ENCODE data around the gene ZNF365. TPM values are rescaled to one million over a fixed set of nuclear protein-coding genes. Genes with fewer than 3 reads are reported as not detected.
"Not testable (repeated sequence)": the region's sequence is repeated elsewhere in the genome, so short reads cannot be mapped to it uniquely, and the experiment has no call there.

ZNF365 gene
- total RNA-seq: 1.2 TPM
- long read RNA-seq: 0 reads

- intact Hi-C loops (cut with DNase I): no loop called here
- no peak for DNase-seq (ENCODE audit: low spot score)
These were observed at the start of gene ZNF365 for GRCh38 chr10:62373995-62374861. Gene ZNF365, plus strand, starts transcription at chr10:62374369. Its CDS starts 1,825 bp downstream, at chr10:62376194.

- no peak for DNase-seq (ENCODE audit: low spot score)
- intact Hi-C loops (cut with DNase I): no loop called here
These were observed 48.0 kb upstream of the ZNF365 start for GRCh38 chr10:62326176-62326575.

- intact Hi-C loops (cut with DNase I): no loop called here
- DNase-seq (ENCODE audit: low spot score): no peak
These were observed 46.3 kb upstream of the ZNF365 start for GRCh38 chr10:62327885-62328284.

- intact Hi-C loops (cut with DNase I): no loop called here
- DNase-seq (ENCODE audit: low spot score): no peak
These were observed 44.0 kb upstream of the ZNF365 start for GRCh38 chr10:62330213-62330612.

DNA sequence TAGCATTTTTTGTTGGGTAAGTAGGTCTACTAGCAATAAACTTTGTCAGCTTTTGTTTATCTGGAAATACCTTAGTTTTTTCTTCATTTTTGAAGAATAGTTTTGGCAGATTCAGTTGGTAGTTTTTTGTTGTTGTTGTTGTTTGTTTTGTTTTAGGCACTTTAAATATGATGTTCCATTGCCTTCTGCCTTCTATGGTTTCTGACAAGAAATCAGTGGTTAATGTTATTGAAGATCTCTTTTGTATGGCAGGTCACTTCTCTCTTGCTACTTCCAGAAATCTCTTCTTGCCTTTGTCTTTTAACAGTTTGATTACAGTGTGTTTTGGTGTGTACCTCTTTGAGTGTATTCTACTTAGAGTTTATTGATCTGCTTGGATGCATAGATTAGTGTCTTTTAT lies 41.8 kb upstream of the ZNF365 start:
- no peak for DNase-seq (ENCODE audit: low spot score)
- intact Hi-C loops (cut with DNase I): no loop called here

DNA sequence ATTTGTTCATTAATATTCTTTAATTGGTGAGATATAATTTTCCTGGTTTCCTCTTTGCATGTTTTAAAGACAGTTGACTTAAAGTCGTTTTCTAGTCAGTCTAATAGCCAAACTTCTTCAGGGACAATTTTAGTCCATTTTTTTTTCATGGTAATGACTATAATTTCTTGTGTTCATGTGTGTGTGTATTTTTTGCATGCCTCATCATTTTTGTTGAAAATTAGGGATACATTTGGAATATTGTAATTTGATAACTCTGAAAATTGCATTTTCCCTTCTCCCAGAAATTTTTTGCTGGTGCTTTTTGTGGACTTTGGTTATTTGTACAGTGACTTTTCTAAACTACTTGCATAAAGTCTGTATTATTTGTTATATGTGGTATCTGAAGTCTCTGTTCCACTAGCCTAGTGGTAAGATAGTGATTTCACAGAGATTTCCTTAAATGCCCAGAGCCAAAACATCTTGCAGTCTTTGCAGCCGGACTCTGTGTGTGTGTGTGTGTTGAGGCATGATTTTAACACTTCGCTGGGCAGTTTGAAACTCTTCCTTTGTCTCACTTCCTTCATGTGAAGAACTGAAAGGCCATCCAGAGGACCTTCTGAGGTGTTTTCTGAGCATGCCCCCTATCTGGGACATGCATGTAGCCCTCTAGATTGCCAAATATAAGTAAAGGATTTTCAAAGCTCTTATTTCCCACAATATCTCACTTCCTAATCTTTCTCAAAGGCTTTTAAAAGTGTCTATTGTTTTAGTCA lies 40.9 kb upstream of the ZNF365 start:
- no peak for DNase-seq (ENCODE audit: low spot score)
- intact Hi-C loops (cut with DNase I): no loop called here

DNA sequence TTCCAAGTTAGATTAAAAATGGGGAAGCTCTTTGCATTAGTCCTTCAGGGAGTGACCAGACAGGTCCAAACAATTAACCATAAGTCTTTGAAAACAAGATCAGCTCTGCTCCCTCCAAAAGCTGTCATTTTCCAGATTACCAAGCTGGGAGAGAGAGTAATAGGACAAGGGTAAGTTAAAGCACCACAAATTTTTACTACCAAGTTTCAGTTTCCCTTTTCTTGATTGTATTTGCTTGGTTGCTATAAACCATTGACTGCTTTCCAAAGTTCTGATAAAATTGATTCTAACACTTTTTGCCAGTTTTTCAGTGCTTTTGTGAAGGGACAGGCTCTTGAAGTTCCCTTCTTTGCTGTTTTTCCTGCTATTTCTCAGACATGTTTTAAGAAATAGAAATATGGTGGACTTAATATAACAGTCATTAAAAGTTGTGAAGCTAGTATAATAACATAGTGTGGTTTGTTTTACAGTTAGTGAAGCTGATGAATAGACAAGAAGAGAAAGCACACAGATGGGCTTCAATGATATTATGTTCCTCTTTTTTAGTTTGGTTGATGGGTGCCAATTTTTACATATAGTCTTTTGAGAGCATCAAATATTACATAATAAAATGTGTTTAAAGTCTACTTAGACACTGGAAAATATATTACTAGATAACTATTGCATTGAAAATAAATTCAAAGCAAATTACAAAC lies 40.0 kb upstream of the ZNF365 start:
- intact Hi-C loops (cut with DNase I): no loop called here
- DNase-seq (ENCODE audit: low spot score): no peak

DNA sequence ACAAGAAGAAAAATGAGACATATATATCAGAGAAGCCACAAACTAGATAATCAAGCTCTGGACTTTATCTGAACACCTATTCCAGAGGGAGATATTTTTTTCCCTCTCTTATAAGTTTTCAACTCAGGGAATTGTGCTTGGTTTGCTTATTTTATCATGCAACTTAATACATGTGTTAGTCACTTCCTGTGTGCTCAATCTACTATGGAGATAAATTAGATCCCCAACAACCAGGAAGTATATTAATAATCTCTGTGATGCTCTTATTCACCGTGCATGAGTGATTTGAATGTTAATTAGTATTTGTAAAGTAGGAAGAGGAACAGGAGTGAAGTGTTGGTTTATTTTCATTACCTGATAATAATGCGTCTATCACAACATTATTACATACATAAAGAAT lies 38.8 kb upstream of the ZNF365 start:
- no peak for DNase-seq (ENCODE audit: low spot score)
- intact Hi-C loops (cut with DNase I): no loop called here

GRCh38 chr10:62336404-62336803 lies 37.8 kb upstream of the ZNF365 start:
- intact Hi-C loops (cut with DNase I): no loop called here
- DNase-seq (ENCODE audit: low spot score): no peak

- intact Hi-C loops (cut with DNase I): no loop called here
- DNase-seq (ENCODE audit: low spot score): no peak
These were observed 32.8 kb upstream of the ZNF365 start for GRCh38 chr10:62341419-62341818.

GRCh38 chr10:62343000-62343399 lies 31.2 kb upstream of the ZNF365 start:
- DNase-seq (ENCODE audit: low spot score): no peak
- intact Hi-C loops (cut with DNase I): no loop called here

GRCh38 chr10:62348029-62348428 lies 26.1 kb upstream of the ZNF365 start:
- intact Hi-C loops (cut with DNase I): no loop called here
- DNase-seq (ENCODE audit: low spot score): no peak

DNA sequence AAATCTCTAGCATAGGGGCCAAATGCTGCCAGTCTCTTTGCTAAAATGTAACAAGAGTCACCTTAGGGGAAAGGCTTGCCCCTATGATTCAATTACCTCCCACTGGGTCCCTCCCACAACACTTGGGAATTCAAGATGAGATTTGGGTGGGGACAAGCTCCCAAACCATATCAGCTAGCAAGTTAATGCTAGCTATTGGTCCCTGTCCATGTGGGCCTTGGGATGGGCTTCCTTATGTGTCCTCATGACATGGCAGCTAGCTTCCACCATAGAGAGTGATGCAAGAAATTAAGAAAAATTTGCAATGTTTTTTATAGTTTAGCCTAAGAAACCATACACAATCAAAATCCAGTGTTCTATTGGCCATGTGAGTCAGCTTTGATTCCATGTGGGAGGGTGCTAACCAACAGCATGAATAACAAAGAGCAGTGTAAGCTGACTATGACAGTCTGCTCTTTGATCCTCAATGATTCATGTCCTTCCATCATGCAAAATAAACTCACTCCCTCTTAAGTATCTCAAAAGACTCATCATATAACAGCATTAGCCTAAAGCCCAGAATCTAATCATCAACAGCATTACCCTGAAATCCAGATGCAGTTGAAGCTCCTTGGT lies 21.7 kb upstream of the ZNF365 start:
- intact Hi-C loops (cut with DNase I): no loop called here
- no peak for DNase-seq (ENCODE audit: low spot score)

DNA sequence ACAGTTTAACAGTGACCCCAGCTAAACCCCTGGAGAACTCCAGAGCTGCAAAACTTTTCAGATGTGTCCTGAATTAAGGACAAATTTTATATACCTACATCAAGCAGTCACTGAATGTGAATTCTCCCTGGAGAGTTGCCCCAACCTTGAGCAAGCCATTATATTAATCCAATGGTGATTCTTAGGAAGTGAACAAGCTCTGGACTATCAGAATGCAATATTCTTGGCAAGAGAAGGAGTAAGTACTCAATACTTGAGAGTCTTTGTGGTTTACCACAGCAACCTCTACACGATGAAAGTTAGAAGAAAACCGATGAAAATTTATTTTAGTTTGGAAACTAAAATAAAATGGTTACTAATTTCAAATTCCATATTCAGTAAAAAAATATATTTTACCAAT lies 19.3 kb upstream of the ZNF365 start:
- DNase-seq (ENCODE audit: low spot score): no peak
- intact Hi-C loops (cut with DNase I): no loop called here

DNA sequence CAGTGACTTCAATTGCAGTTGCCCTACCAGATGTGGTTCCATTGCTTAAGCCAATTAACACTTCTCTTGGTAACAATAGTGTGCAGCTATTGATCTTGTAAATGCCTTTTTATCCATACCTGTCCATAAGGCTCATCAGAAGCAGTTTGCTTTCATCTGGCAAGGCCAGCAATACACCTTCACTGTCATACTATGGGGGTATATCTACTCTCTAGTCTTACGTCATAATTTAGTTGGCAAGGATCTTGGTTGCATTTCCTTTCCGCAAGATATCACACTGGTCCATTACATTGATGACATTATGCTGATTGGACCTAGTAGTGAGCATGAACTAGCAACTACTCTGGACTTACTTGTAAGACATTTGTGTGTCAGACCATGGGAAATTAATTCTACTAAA lies 17.7 kb upstream of the ZNF365 start:
- intact Hi-C loops (cut with DNase I): no loop called here

DNA sequence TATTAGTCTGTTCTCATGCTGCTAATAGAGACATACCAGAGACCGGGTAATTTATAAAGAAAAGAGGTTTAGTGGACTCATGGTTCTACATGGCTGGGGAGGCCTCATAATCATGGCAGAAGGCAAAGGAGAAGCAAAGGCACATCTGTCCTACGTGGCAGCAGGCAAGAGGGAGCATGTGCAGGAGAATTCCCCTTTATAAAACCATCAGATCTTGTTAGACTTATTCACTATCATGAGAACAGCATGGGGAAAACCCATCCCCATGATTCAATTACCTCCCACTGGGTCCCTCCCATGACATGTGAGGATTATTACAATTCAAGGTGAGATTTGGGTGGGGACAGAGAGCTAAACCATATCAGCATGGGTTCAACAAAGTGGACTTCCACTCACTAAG lies 16.0 kb upstream of the ZNF365 start:
- intact Hi-C loops (cut with DNase I); DNase-seq (ENCODE audit: low spot score): not testable (repeated sequence)

More for the DNA sequence above, 17.7 kb upstream of the ZNF365 start:
- no peak for DNase-seq (ENCODE audit: low spot score)

DNA sequence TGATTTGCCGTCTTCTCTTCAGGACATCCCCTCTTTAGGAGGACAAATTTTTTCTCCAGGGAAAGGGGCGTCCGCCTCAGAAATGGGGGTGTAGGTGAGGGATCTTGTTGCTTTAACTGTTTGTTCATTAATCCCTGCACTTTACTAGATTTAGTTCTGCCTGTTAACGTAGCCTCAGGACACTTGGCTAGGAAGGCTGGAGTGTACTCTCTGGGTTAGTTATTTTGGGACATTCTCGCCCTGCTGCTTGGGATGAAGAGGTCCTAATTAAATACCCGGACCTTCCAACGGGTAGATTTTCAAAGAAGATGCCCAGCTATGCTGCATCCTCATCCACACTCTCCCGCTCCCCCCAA lies 552 bp upstream of the ZNF365 start:
- intact Hi-C loops (cut with DNase I): no loop called here
- DNase-seq (ENCODE audit: low spot score): no peak

DNA sequence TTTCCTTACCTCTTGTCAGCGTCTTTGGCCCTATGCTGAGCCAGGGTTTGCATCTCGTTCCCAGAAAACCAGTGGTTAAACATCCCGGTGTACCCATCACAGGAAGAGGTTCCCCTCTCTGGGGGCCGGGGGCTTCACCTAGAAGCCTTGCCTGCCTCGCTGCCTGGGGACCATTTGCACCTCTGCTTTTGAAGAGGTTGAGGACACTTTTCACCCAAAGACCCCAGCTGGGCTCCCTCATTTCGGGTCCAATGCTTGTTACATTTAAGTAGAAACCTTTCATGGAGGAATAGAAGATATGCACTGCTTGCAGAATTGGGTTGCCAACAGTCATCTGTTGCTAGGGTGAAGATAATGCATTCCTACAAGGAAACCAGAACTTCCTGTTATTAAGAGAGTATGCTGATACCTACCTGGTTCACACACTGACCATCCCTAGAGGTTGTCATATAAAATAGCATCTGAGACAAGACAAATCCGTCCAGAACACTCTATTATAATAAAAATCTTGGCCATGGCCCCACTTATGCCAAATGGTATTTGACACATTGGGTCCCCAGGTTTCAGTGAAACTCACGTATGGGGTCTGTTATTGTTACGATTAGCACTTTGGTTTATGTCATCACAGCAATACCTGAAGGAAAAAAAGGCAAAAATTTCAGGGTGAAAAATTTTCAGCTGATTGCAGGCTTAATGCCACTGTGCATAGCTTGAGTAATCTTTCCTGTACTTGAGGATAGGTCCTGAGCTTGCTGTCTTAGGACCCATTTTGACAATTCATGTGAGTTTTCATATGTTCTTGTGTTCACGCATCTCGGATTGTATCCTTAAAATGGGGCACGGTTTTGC lies 917 bp downstream of the ZNF365 start:
- DNase-seq (ENCODE audit: low spot score): no peak
- intact Hi-C loops (cut with DNase I): no loop called here
